Activated T-helper 1 cell treated with Interleukin-2 at 50 U/mL for 16 hours (primary cell): ENCODE measurements around the gene DMD.

Experiments used
- DNase-seq: peaks from one replicate; pipeline ENCODE4 v3.0.0-alpha.2; 2020; ENCODE audit warnings: low read depth

DMD gene

DNA sequence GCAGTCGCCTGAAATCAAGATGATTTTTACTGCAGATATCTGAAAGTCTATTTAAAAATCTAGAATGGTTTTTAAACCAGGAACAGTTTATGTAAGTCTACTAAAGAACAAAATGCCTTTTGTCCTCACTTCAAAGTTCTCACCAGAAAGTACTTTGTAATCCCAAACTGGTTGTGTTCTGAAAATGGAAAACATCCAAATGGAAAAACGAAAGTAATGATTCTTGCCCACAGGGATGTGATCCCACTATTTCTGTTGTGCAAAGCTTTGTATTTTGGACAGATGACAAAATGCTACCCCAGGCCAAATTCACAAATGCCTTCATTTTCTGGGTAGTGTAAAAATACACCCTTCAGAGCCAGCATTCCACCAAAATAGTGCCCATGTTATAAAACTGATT lies 1874.0 kb downstream of the DMD start:
- no peak for DNase-seq

DNA sequence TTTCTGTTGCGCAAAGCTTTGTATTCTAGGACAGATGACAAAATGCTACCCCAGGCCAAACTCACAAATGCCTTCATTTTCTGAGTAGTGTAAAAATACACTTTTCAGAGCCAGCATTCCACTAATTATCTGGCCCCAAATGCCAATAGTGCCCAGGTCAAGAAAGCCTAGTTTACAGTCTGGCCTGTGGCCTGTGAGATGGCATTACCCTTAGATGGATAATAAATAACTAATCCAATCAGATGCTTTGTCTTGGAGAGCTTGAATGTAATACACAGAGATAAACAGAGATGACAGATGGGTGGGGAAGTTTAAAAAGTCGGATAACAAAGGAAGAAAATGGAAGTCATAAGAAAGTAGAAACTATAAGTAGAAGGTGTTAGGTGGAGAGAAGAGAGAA lies 1874.9 kb downstream of the DMD start:
- DNase-seq = no peak

DNA sequence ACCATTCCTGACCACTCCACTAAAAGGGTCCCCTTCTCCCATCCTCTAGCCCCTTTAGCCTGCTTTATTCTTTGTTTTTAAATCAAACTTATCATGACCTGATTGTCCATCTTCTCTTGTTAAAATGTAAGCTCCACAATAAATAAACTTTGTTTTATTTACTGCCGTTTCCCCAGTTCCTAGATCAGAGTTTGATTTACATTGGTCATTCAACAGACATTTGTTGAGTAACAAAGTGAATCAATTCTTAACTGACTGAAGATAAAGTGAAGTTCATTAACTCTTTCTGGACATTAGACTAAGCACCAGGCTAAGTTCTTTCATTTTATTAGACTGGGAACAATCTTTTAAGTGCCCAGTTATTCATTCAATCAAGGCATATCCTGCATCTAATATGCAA lies 1876.4 kb downstream of the DMD start:
- no peak for DNase-seq

DNA sequence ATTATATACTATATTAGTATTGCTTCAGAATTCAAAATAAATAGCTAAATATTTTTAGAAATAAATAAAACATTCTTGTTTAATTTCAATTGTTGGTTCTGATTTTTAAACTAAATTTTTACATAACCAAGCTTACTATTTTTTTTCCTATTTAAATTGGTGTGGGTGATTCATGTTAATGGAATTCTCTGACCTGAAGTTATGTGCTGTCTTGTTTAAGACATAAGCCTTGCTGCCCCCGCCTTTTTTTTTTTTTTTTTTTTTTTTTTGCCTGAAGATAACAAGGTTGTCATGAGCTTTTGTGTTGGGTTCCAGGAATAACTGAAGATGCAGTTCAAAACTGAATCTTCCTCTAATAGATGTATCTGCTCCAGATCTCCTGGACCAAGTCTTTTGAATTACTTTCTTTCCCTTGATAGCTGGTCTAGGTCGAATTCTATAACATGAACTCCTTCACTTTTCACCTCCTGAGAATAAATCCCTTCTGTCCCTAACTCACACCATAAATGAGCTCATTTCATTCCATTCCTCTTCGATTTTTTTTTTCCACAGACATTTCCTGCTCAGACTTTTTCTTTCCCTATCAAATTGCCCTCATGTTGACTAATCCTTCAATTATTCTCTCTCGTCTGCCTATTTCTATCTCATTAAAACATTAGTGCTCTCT lies 1878.1 kb downstream of the DMD start:
- DNase-seq = no peak

DNA sequence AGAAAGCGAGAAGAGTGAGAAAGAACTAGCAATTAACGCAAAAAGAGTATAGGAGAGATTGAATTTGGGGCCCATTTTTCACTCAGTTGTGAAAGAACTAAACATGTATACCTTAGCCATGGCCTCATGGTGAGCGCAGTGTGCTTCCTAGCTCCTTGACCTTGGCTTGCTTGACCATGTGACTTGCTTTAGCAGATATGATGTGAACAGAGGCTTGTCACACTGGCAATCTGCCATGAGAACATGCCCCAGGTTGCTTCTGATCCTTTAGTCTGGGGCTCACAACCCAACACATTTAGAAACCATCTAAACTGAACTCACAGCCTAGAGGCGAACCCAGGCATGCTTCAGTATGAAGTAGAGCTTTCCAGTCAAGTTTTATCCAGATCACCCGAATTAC lies 1879.4 kb downstream of the DMD start:
- DNase-seq = no peak

DNA sequence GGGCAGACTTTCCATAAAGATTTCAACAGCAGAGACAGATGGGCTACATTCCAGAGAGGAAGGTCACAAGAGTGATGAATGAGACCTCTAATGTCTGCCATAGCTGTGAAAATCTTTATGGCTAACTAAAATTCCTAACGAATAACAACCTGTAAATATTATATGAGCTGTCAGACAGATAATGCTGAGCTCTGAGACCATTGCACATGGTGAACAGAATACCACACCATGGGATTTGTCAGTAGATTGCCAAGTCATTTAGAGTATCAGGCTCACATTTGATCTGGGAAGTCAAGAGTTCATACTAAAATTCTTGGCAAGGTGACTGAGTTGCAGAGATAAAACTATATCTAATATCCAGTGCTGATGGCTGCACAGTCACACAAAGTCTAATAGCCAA lies 1880.3 kb downstream of the DMD start:
- DNase-seq = no peak

DNA sequence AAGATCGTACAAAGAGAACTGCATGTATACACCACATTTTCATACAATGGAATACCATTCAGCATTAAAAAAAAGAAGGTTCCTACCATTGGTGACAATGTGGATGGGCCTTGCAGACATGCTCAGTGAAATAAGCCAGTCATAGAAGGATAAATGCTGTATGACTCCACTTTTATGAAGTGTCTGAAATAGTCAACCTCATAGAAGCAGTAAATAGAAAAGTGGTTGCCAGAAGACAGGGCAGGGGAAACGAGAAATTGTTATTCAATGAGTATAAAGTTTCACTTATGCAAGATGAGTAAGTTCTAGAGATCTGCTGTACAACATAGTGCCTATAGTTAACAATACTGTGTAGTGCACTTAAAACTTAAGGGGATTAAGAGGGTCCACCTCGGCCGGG lies 1882.1 kb downstream of the DMD start:
- no peak for DNase-seq

DNA sequence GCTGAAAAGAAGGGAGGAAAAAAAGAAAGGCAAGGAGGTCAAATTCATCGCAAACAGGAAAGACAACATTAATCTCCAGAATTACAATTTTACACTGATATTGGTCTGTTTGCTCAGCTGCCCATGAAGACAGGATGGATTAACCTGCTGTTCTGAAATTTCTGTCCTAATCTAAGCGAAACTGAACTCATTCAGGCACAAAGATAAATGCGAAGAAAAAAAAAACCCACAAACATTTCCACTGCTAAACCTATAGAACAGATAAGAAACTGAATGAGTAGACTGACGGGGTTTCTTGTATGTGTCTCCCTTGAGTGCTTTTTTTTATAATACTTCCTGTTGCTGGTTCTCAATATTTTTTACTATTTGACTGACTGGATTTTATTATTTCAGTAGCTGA lies 1887.7 kb downstream of the DMD start:
- no peak for DNase-seq

DNA sequence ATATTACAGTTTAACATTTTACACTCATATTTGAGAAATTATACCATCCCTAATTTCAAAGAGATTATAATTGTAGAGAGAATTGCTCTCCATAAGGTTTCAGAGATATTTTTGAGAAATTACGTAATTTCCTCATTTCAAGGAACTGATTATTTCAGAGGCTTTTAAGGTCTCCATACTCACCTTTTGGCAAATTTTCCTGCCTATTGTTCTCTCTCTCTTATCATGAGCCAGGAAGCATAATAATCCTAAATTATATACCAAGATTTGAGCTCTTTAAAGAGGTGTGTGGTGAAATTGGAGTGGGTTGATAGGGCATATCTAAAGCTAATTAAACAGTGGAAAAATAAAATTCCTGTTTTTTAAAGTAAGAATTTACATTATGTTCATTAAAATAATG lies 1890.6 kb downstream of the DMD start:
- DNase-seq = no peak

DNA sequence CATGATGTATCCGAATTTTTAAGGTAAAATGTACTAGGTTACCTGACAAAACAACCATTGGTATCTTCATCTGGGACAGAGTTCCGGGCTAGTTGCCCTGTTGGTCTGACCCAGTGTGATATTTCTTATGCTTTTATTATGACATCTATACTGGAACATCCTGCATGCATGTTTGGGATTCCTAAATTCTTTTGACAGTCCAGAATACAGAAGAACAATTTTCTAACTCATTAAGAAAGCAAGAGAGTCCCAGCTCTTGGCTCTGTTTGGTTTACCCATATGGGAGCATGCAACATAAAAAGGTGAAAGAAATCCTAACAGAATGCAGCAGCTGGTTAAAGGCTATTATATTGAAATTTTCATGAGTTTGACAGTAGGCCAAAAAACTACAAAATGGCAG lies 1891.8 kb downstream of the DMD start:
- DNase-seq = no peak

DNA sequence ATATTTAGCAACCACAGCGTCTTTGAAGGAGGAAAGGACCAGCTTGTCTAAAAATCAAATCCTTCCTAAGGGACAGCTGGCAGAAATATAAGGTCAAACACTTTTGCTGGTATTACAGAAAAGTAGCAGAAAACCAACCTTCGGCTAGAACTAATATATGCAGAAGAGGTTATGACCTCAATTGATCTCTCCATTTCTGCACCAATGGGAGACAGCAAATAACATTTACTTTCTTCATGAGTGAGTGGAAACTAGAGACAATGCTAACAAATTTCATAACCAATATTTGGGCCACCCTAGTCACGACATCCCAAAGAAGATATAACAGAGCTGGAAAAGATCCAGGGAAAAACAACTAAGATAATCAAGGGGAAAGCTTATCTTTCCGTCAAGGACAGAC lies 1892.5 kb downstream of the DMD start:
- no peak for DNase-seq

DNA sequence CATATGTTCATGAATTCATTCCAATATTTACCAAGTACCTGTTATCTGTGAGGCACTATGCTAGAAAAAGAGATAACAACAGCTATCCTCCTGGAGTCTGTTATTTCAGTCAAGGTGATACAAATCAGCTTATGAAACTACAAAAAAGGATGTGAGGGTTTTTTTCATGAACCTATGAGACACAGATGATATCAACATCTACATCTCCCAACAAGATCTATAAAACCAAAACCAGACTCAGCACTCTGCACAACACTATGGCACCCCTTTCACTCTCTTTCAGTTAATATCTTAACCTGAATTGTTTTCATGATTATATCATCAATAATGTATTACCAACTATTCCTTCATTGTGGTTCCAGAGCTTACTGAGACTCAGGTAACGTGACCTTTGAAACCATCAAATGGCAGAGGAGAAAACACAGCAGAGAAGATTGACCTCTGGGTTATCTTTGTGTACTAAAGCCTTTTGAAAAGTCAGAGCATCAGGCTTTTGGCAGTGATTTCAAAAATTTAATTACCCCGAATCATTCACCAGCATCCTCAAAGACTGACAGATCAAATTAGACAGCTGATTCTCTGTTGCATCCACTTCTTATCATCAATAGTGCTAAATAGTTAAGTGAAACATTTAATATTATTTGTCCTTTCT lies 1894.9 kb downstream of the DMD start:
- no peak for DNase-seq

DNA sequence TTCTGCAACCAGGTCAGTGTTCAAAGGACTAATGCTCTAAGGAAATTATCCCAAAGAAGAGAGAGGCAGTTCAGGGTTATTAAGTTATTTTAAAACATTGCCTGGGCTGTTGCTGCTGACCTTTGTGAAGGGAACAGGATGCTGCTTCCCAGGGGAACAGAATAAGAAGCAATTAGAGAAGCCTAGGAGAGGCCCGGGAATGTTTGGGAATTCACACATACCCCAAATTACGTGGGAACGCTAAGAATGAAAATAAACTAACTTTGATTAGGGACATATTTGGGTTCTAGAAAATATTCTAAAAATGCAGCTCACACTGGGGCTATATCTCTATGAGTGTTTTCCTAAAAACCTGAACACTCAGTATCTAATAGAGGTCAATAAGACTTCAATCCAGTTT lies 1896.4 kb downstream of the DMD start:
- DNase-seq = no peak

DNA sequence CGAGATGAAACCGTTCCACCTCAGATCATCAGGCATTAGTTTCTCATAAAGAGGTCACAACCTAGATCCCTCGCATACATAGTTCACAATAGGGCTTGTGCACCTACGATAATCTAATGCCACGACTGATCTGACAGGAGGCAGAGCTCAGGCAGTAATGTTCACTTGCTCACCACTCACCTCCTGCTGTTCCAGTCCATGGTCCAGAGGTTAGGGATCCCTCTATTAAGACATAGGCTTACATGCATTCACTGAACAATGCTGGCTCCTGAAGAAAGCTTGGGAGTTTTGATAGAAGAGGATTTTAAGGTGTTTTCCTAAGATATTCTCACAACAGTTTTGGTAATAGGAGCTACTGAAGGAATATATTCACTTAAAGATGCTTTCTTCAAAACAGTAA lies 1903.4 kb downstream of the DMD start:
- DNase-seq = no peak

DNA sequence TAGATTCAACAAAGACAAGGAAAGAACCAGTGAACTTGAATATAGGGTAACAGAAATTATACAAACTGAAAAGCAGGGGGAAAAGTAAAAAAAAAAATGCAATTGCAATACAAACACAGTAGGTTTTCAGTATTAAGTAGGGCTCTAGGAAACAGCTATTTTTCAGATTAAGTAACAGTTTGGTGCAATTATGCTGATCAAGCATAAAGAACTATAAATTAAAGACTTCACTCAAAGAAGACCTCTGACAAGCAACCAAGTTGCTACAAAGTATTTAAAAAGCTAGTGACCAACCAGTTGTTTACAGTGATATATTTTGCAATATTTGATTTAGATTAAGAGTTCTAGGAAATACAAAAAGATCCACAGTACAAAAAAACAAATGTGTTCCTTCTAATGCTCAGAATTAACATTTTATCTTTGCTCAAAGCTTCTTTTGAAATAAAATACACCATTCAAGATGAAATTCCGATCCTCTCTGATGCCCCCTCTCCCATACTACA lies 1908.7 kb downstream of the DMD start:
- DNase-seq = no peak

DNA sequence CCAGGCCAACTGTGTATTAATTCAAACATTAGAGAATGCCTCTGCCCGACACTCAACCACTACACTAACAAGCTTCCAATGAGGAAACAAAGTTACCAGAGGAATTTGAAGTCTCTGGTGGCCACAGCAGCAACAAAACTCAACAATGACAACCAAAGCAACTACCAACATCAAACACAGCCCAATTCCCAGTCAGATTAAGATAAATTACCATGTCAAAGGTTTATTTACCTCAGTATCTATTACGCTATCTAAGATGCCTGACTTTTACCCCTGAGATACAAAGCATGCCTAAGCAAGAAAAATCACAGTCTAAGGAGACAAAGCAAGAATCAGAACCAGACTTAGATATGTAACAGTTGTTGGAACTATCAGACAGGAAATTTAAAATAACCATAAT lies 1909.4 kb downstream of the DMD start:
- no peak for DNase-seq

DNA sequence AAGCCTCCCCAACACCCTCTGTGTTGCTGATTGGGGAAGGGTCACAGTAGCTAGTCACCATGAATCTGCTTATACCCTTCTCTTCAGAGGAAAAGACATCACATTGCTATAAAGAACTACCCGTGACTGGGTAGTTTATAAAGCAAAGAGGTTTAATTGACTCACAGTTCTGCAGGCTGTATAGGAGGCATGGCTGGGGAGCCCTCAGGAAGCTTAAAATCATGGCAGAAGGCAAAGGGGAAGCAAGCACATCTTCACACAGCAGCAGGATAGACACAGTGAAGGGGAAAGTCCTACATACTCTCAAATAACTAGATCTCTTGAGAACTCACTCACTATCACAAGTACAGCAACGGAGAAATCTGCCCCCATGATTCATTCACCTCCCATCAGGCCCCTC lies 1910.1 kb downstream of the DMD start:
- DNase-seq = no peak

DNA sequence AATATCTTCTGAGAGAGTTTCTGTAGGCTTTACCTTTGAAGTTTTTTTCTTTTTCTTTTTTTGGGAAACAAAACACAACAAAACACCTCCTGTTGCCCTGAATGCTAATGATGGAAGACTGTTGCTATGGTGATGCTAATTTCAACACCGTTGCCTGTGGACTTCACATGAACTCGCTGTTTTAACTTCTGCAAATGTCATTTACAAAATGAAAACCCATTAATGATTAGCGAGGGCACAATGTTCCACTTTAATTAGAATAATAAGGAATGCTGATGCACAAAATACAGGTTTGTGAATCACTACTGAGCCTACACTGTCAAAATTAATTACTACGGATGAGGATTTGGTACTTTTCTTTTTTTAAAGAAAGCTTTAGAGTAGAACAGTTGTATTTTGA lies 1912.4 kb downstream of the DMD start:
- no peak for DNase-seq

DNA sequence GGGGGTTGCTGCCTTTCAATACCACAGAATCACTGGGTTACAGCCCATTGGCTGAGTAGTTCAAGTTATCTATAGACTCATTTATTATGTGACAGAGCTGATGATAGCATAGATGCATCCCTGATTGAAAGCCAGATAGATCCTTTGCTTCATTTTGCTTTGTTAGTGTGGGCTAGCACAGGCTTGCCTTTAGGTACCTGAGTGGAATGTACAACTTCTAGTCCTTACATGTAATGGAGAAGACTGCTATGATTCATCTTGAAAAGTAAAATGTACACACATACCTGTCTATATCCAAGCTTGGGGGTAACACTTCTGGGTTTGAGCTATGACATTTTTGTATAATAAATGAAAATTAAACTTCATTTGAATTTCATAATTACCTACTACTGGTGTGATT lies 1913.5 kb downstream of the DMD start:
- no peak for DNase-seq

DNA sequence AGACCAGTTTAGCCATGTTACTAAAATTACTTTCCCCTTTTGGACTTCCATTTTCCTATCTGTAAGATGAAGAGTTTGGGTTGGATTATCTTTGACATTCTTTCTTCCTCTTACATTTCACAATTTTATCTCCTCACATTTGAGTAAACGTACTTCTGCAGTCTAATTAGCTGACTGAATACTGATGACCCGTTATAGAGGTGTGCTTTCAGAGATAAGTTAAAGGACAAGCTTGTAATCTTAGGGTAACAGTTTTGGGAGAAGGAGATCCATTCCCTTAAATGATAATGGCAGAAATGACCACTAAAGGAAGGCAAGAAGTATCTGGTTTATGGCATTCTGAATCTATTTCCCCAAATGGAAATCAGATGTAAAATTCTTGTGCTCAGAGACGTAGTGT lies 1916.9 kb downstream of the DMD start:
- no peak for DNase-seq

DNA sequence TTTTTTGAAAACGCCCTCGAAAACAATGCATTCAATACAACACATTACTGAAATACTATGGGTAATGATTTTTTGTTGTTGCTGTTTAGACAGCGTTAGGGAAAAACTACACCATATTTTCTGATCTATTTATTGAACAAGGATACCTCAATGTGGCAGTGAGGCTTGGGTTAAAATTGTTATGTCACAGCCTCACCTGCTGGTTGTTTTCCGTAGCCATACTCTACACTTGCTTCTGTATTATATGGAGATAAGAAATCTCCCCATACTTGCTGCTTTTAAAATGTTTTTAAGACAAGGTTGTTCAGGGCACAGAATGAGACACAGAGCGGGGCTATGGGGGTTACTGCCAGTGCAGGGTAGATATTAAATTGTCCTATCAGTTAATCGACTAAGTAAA lies 1917.9 kb downstream of the DMD start:
- DNase-seq = no peak

DNA sequence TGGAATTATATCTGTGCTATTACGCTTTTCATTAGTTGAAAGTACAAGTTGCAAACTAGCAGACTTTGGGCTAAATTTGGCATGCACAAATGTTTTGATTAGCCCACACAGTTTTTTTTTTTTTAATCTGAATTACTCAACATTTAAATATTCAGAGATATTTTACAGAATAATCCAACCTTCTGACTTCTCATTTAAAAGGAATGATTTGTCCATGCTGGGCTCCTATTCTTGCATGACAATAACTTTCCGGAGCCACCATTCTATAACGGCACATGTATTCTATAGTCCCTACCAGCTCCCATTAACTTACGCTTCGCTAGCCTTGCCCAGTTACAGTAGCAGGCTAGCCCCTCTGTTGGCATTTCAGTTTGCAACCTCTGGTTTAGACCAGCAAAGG lies 1920.2 kb downstream of the DMD start:
- no peak for DNase-seq

DNA sequence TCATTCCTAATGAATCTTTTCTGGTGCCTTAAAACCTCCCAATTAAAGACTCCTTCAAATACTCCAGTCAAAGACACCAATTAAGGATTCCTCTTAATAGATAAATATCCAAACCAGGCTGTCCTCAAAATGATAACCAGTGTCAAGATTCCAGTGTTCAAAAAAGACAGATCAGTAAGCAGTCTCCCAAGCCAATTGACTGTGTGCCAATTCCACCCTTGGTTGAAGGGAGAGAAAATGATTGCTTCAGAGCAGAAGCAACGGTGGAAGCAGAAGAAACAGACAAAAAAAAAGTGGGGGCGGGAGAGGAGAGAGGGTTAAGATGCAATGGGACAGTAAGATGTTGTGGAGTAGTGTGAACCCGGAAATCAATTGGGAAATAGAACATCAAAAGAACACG lies 1923.5 kb downstream of the DMD start:
- no peak for DNase-seq

DNA sequence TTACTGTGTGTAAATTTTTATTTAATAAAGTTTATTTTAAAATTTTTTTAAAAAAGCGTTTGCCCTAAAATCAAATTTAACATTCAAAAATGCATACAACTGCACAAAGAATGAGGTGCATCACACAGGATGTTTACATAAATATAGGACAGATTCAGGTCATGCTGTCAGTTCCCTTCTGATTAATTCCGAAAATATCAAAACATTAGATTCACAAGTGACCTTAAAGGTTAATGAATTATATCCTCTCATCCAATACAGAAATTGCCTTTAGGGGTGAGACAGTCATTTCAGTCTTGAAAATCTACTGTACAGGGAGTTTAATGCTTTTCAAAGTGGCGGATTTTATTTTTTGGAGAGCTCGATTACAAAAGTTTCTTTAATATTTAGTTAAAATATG lies 1930.8 kb downstream of the DMD start:
- no peak for DNase-seq
